Endothelial cell of umbilical vein (primary cell): ENCODE measurements around the gene MALRD1. TPM values are rescaled to one million over a fixed set of nuclear protein-coding genes. Genes with fewer than 3 reads are reported as not detected.

Source experiments
- BruUV-seq: library from RNA; stranded (reverse); fragments of 400-500 nt; replicated peaks from 2 replicates; lab custom pipeline; 2021; lab: Mats Ljungman, UMichigan
- CTCF ChIA-PET: fragments of 300-600, 350-600 bp; sonication (Branson Sonifier 250); formaldehyde crosslinking; loops from one replicate; lab custom pipeline; 2021; ENCODE audit warnings: antibody characterized with exemption, inconsistent platforms; lab: Charles Lee
- POLR2A ChIA-PET: fragments of 300-600, 350-600 bp; sonication (Branson Sonifier 250); formaldehyde crosslinking; loops from one replicate; lab custom pipeline; 2021; ENCODE audit warnings: antibody characterized with exemption, inconsistent platforms; lab: Charles Lee
- DNase-seq: peaks from one replicate; pipeline ENCODE4 v3.0.0-alpha.2; 2011; ENCODE audit warnings: low read depth, low spot score
- FAIRE-seq: peaks from 2 replicates; lab custom pipeline; 2011; peaks lifted over from hg19 to GRCh38; lab: Jason Lieb, UNC
- H2AFZ ChIP-seq: 2 replicates; pipeline ENCODE4 v1.6.0; 2012; ENCODE audit warnings: low read depth, low read length, control low read depth, inconsistent platforms
- H3K27ac ChIP-seq: 2 replicates; pipeline ENCODE4 v1.5.1; 2011; ENCODE audit warnings: low read depth, mild to moderate bottlenecking, control low read depth, low read length, moderate library complexity; ENCODE audit not compliant: insufficient read depth
- H3K27me3 ChIP-seq, 2 experiments: 2 replicates each; pipeline versions ENCODE4 v1.6.0 to v1.6.1; 2011; ENCODE audit warnings: low read length in 2 of 2, mixed read lengths in 1 of 2; ENCODE audit not compliant: control insufficient read depth in 2 of 2, insufficient read depth in 2 of 2
- H3K36me3 ChIP-seq, 2 experiments: 2 replicates in 1 of 2; 3 replicates in 1 of 2; pipeline ENCODE4 v1.5.1; 2011; ENCODE audit warnings: low read length in 2 of 2, mild to moderate bottlenecking in 1 of 2, moderate library complexity in 1 of 2; ENCODE audit not compliant: control insufficient read depth in 2 of 2, insufficient read depth in 2 of 2; ENCODE audit errors: extremely low read depth in 1 of 2
- H3K4me1 ChIP-seq: 3 replicates; pipeline ENCODE4 v1.5.1; 2011; ENCODE audit warnings: mild to moderate bottlenecking, low read length; ENCODE audit not compliant: control insufficient read depth, insufficient read depth; ENCODE audit errors: extremely low read depth
- H3K4me2 ChIP-seq: 2 replicates; pipeline ENCODE4 v1.6.1; 2011; ENCODE audit warnings: low read length, control low read depth, mixed read lengths; ENCODE audit not compliant: insufficient read depth
- H3K4me3 ChIP-seq, 3 experiments: fragments of 200-600 bp in 1 of 3; sonication (generic), shearing (Covaris generic) in 1 of 3; replicated peaks in 1 of 3; 2 replicates each; pipeline ENCODE4 v1.5.1; 2011 to 2016; ENCODE audit warnings: control low read depth in 3 of 3, low read length in 3 of 3, mild to moderate bottlenecking in 2 of 3, inconsistent platforms in 1 of 3, low read depth in 1 of 3, moderate library complexity in 1 of 3; ENCODE audit not compliant: insufficient read depth in 1 of 3
- H3K79me2 ChIP-seq: 2 replicates; pipeline ENCODE4 v1.6.0; 2012; ENCODE audit warnings: low read length, inconsistent platforms; ENCODE audit not compliant: control insufficient read depth, insufficient read depth
- H3K9ac ChIP-seq: replicated peaks from 2 replicates; pipeline ENCODE3; 2011; ENCODE audit warnings: low read length, control low read depth; ENCODE audit not compliant: insufficient read depth; ENCODE audit errors: extremely low read depth
- H3K9me1 ChIP-seq: replicated peaks from 3 replicates; pipeline ENCODE4 v1.6.0; 2011; ENCODE audit warnings: mild to moderate bottlenecking, low read length; ENCODE audit not compliant: control insufficient read depth, insufficient read depth; ENCODE audit errors: extremely low read depth
- H3K9me3 ChIP-seq: replicated peaks from 2 replicates; pipeline ENCODE4 v1.5.1; 2012; ENCODE audit warnings: low read length, inconsistent platforms; ENCODE audit not compliant: control insufficient read depth, insufficient read depth
- H4K20me1 ChIP-seq: replicated peaks from 2 replicates; pipeline ENCODE3; 2011; ENCODE audit warnings: mild to moderate bottlenecking, low read length; ENCODE audit not compliant: control insufficient read depth, insufficient read depth; ENCODE audit errors: extremely low read depth
- CTCF ChIP-seq, 2 donors: IDR thresholded peaks; 1 replicate in 1 of 2; 2 replicates in 1 of 2; pipeline ENCODE4 v1.5.1; 2011; ENCODE audit warnings: low read length in 2 of 2, mild to moderate bottlenecking in 2 of 2, moderate library complexity in 2 of 2, control low read depth in 1 of 2, inconsistent platforms in 1 of 2, low read depth in 1 of 2; ENCODE audit not compliant: insufficient read depth in 1 of 2; ENCODE audit errors: extremely low read depth in 1 of 2
- EZH2 ChIP-seq: IDR thresholded peaks from 2 replicates; pipeline ENCODE4 v1.6.1; 2012; ENCODE audit warnings: borderline replicate concordance, low read depth, mild to moderate bottlenecking, moderate library complexity, low read length, inconsistent platforms; ENCODE audit not compliant: severe bottlenecking
- FOS ChIP-seq: IDR thresholded peaks from 2 replicates; pipeline ENCODE4 v1.6.1; 2011; ENCODE audit warnings: mild to moderate bottlenecking, low read length, moderate library complexity, borderline replicate concordance; ENCODE audit not compliant: insufficient read depth
- GATA2 ChIP-seq: IDR thresholded peaks from 2 replicates; pipeline ENCODE4 v1.7.0; 2011; ENCODE audit warnings: low read depth, mild to moderate bottlenecking, moderate library complexity, mixed read lengths, low read length; ENCODE audit not compliant: insufficient read length, insufficient read depth
- JUN ChIP-seq: IDR thresholded peaks from 2 replicates; pipeline ENCODE4 v1.6.1; 2011; ENCODE audit warnings: borderline replicate concordance, low read depth; ENCODE audit not compliant: insufficient read length, insufficient read depth
- MAX ChIP-seq: IDR thresholded peaks from 2 replicates; pipeline ENCODE4 v1.6.1; 2011; ENCODE audit not compliant: insufficient read depth, insufficient read length
- MYC ChIP-seq: IDR thresholded peaks from one replicate; pipeline ENCODE4 v1.6.1; 2011; ENCODE audit warnings: mild to moderate bottlenecking, low read depth, low read length
- POLR2A ChIP-seq: IDR thresholded peaks from 2 replicates; pipeline ENCODE4 v1.6.1; 2012; ENCODE audit warnings: low read depth, mild to moderate bottlenecking, control low read depth, low read length
- POLR2AphosphoS5 ChIP-seq: IDR thresholded peaks from 2 replicates; pipeline ENCODE4 v1.6.1; 2012; ENCODE audit warnings: low read depth, mild to moderate bottlenecking, control low read depth, low read length, moderate library complexity; ENCODE audit not compliant: insufficient read depth
- dilution Hi-C: fragments of 300-500 bp; cut with MboI; formaldehyde crosslinking; loops from one replicate; pipeline ENCODE4 v1.15.0; 2019; ENCODE audit warnings: low sequenced_read_pairs; ENCODE audit not compliant: extremely low pct_ligation_motif_present
- intact Hi-C: fragments of 100-400 bp; cut with micrococcal nuclease; formaldehyde crosslinking; loops from one replicate; pipeline ENCODE4 v1.10.0; 2022
- polyA plus RNA-seq, 4 experiments: library from polyadenylated mRNA; depleted of rRNA in 3 of 4; stranded (reverse) in 3 of 4; unstranded in 1 of 4; fragments of >200 nt; gene quantifications; 2 replicates each; pipeline versions ENCODE4 v1.2.1 to v1.2.3, GENCODE V29; 2011 to 2012; ENCODE audit warnings: missing spikeins in 1 of 4
- total RNA-seq: library from RNA; stranded (reverse); gene quantifications from 2 replicates; pipeline ENCODE4 v1.2.3, GENCODE V29; 2021

MALRD1 gene
- total and polyA plus RNA-seq, 2 donors (not counting 3 experiments of a cell fraction or from before 2014, with no cell fraction given): not detected

DNA sequence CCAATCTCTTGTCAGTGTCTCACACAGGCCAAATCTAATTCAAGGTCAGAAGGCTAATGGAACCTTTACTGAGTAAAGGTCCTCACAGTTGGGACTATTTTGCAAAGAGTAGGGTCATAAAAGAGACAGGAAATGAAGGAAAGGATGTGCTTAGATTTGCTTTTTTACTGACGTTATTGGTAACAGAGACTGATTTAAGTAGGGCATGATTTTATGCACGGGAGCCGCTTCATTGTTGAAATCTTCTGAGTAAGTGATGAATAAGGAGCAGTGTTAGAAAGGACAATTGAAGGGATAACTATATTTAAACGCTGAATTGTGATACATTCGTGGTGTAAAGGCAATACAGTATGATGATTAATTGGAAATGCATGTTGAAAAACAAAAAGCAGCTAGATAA is 261.5 kb downstream of the MALRD1 start:
- Histone ChIP-seq H3K9me1 (no peaks in the 10 kb centered on the region), H2AFZ (no peak overlapping the region), H4K20me1 (no peaks in the 10 kb centered on the region), H3K4me1 (no peaks in the 10 kb centered on the region), H3K27ac (no peak overlapping the region), H3K27me3 (no peaks in the 10 kb centered on the region), H3K4me2 (no peak overlapping the region), H3K4me3 (no peak overlapping the region), H3K36me3 (no peaks in the 10 kb centered on the region), H3K9ac (no peak overlapping the region), H3K9me3 (no peaks in the 10 kb centered on the region), H3K79me2 (no peaks in the 10 kb centered on the region)
- dilution Hi-C loops: no loop called here
- TF ChIP-seq POLR2AphosphoS5 (no peak), POLR2A (no peak), MAX (no peak)
- DNase-seq (no peak), FAIRE-seq (no peak)
- POLR2A ChIA-PET: no interaction called here
- no TSS peak for BruUV-seq
- CTCF ChIA-PET: no interaction called here
- intact Hi-C loops: no loop called here

- intact Hi-C loops: no loop called here
- H3K4me3 ChIP-seq: no peak overlapping the region
- H3K27ac ChIP-seq: no peak overlapping the region
- ChIA-PET CTCF (no interaction called here), POLR2A (no interaction called here)
- H3K9me1 ChIP-seq: no peaks in the 10 kb centered on the region
- H3K4me2 ChIP-seq: no peak overlapping the region
- H3K27me3 ChIP-seq: no peaks in the 10 kb centered on the region
- H3K9me3 ChIP-seq: no peaks in the 10 kb centered on the region
- no peaks in the 10 kb centered on the region for H4K20me1 ChIP-seq
- H3K79me2 ChIP-seq: no peaks in the 10 kb centered on the region
- no peak overlapping the region for H2AFZ ChIP-seq
- dilution Hi-C loops: no loop called here
- H3K9ac ChIP-seq: no peak overlapping the region
- no peak for DNase-seq
- no peak for TF ChIP-seq POLR2AphosphoS5
- TF ChIP-seq FOS: no peak
- no peak for TF ChIP-seq MAX
- no peak for TF ChIP-seq POLR2A
- no peak for TF ChIP-seq CTCF (IDR thresholded peaks at IDR 0.05; ENCODE audit: extremely low read depth in 1 of 2, insufficient read depth in 1 of 2, low read depth in 1 of 2, low read length in 2 of 2)
- no peak for TF ChIP-seq JUN
- TF ChIP-seq MYC: no peak
- no peak for TF ChIP-seq EZH2
- TF ChIP-seq GATA2: no peak
- no peaks in the 10 kb centered on the region for H3K36me3 ChIP-seq
- H3K4me1 ChIP-seq: no peaks in the 10 kb centered on the region
- no TSS peak for BruUV-seq
- FAIRE-seq: no peak
These were observed 267.7 kb downstream of the MALRD1 start for GRCh38 chr10:19316204-19316870.
